Nucleus accumbens (tissue), 56 donors: Measurements from ENCODE around the gene SOAT2.
A peak's percentile ranks its signal among the peaks of the same experiment; 100 is the strongest.
"Not testable (repeated sequence)": the region's sequence is repeated elsewhere in the genome, so short reads cannot be mapped to it uniquely, and the experiment has no call there.

Experiments
- DNase-seq, 56 donors: peaks; one replicate each; lab custom pipeline; 2025; lab: John Stamatoyannopoulos, UW

Gene SOAT2

GRCh38 chr12:53101266-53101665 is 2.0 kb upstream of the SOAT2 start:
- no peak for DNase-seq

- DNase-seq, result no peak
These were observed 1.1 kb upstream of the SOAT2 start for GRCh38 chr12:53101931-53102781.

- DNase-seq, result no peak
These were observed 597 bp downstream of the SOAT2 start for GRCh38 chr12:53103860-53104305.

- DNase-seq, result no peak
These were observed 2.0 kb downstream of the SOAT2 start for GRCh38 chr12:53105256-53105655.

GRCh38 chr12:53105712-53106439 is 2.6 kb downstream of the SOAT2 start:
- no peak for DNase-seq

GRCh38 chr12:53107122-53107521 is 3.8 kb downstream of the SOAT2 start:
- DNase-seq, result no peak

- not testable (repeated sequence) for DNase-seq
These were observed 9.1 kb downstream of the SOAT2 start for GRCh38 chr12:53112431-53112830.

- no peak for DNase-seq
These were observed 9.9 kb downstream of the SOAT2 start for GRCh38 chr12:53113136-53113705.

- DNase-seq, result no peak
These were observed 10.7 kb downstream of the SOAT2 start for GRCh38 chr12:53113951-53114350.

GRCh38 chr12:53115112-53115890 is 12.0 kb downstream of the SOAT2 start:
- DNase-seq, result no peak

GRCh38 chr12:53115891-53116648 is 12.8 kb downstream of the SOAT2 start:
- DNase-seq, result no peak

- DNase-seq, result no peak
These were observed 15.5 kb downstream of the SOAT2 start for GRCh38 chr12:53118751-53119300.

GRCh38 chr12:53120685-53121525 is 17.6 kb downstream of the SOAT2 start:
- DNase-seq, result no peak

- DNase-seq, result peak in 1 of 56 donors; percentile 5
These were observed 19.7 kb downstream of the SOAT2 start for GRCh38 chr12:53122961-53123468.

GRCh38 chr12:53123578-53124351 is 20.5 kb downstream of the SOAT2 start:
- no peak for DNase-seq

GRCh38 chr12:53124352-53124723 is 21.1 kb downstream of the SOAT2 start:
- DNase-seq, result no peak

GRCh38 chr12:53127169-53127568 is 23.9 kb downstream of the SOAT2 start:
- DNase-seq, result no peak
